Activated CD8-positive, alpha-beta T cell treated with anti-CD3 and anti-CD28 coated beads for 36 hours (primary cell): ENCODE results near the gene COL5A1. TPM values are rescaled to one million over a fixed set of nuclear protein-coding genes. Genes with fewer than 3 reads are reported as not detected.

Source experiments
- ATAC-seq: fragments of 200-7000 bp; cut with Tn5 transposase; one replicate; pipeline ENCODE4 v1.10.0; 2021; ENCODE audit warnings: mild to moderate bottlenecking, moderate library complexity
- CTCF ChIA-PET: fragments of 350-600 bp; sonication (Branson Sonifier 250); formaldehyde crosslinking; loops from one replicate; lab custom pipeline; 2021; ENCODE audit warnings: antibody characterized with exemption; lab: Charles Lee
- POLR2A ChIA-PET: fragments of 350-600 bp; sonication (Branson Sonifier 250); formaldehyde crosslinking; loops from one replicate; lab custom pipeline; 2021; ENCODE audit warnings: antibody characterized with exemption; lab: Charles Lee
- DNase-seq: peaks from one replicate; pipeline ENCODE4 v3.0.0-alpha.2; 2020
- H3K27ac Mint-ChIP-seq: one replicate; pipeline ENCODE4 v1.8.0; 2021; ENCODE audit warnings: mild to moderate bottlenecking, mixed read lengths
- H3K27me3 Mint-ChIP-seq: one replicate; pipeline ENCODE4 v1.8.0; 2021; ENCODE audit warnings: mixed read lengths
- H3K36me3 Mint-ChIP-seq: one replicate; pipeline ENCODE4 v1.8.0; 2021; ENCODE audit warnings: low read depth, mixed read lengths
- H3K4me1 Mint-ChIP-seq: one replicate; pipeline ENCODE4 v1.8.0; 2021; ENCODE audit warnings: low read depth, mixed read lengths
- H3K4me3 Mint-ChIP-seq: one replicate; pipeline ENCODE4 v1.8.0; 2021; ENCODE audit warnings: mild to moderate bottlenecking, moderate library complexity, mixed read lengths
- H3K9me3 Mint-ChIP-seq: one replicate; pipeline ENCODE4 v1.8.0; 2021; ENCODE audit warnings: mixed read lengths
- CTCF ChIP-seq: fragments of 200-600 bp; IDR thresholded peaks from one replicate; pipeline ENCODE4 v1.8.0; 2022; ENCODE audit warnings: antibody characterized with exemption, mild to moderate bottlenecking
- intact Hi-C: fragments of 100-400 bp; cut with micrococcal nuclease; formaldehyde crosslinking; loops from one replicate; pipeline ENCODE4 v1.10.0; 2022
- total RNA-seq, 2 experiments: library from RNA; stranded (reverse); gene quantifications; one replicate each; pipeline ENCODE4 v1.2.3, GENCODE V29; 2021

Gene COL5A1
- total RNA-seq, 2 experiments from 2014 or later, result 0.29 to 0.34 TPM

GRCh38 chr9:134800791-134801339 lies 159.3 kb downstream of the COL5A1 start:
- ChIA-PET CTCF (no interaction called here), POLR2A (interaction anchor here (0.7 kb wide), 1 partner anchor 37 kb away, joined by 3 read pairs; no protein-coding TSS in a partner anchor)
- ATAC-seq (no peak), DNase-seq (no peak)
- H3K27ac Mint-ChIP-seq, result no peak overlapping the region
- no peaks in the 10 kb centered on the region for H3K4me1 Mint-ChIP-seq
- H3K4me3 Mint-ChIP-seq, result no peak overlapping the region
- no peak for TF ChIP-seq CTCF
- H3K9me3 Mint-ChIP-seq, result no peaks in the 10 kb centered on the region
- no peaks in the 10 kb centered on the region for H3K27me3 Mint-ChIP-seq
- no peaks in the 10 kb centered on the region for H3K36me3 Mint-ChIP-seq
- intact Hi-C loops, result no loop called here

- Mint-ChIP-seq H3K4me1 (no peaks in the 10 kb centered on the region), H3K36me3 (no peaks in the 10 kb centered on the region), H3K27ac (no peak overlapping the region), H3K4me3 (no peak overlapping the region), H3K27me3 (no peaks in the 10 kb centered on the region), H3K9me3 (no peaks in the 10 kb centered on the region)
- no peak for DNase-seq
- TF ChIP-seq CTCF, result no peak
- intact Hi-C loops, result no loop called here
- ATAC-seq, result no peak
- ChIA-PET CTCF (no interaction called here), POLR2A (no interaction called here)
Observed at GRCh38 chr9:134802216-134802795, 160.7 kb downstream of the COL5A1 start.

- no peak for ATAC-seq
- DNase-seq, result no peak
- H3K9me3 Mint-ChIP-seq, result no peaks in the 10 kb centered on the region
- intact Hi-C loops, result no loop called here
- ChIA-PET CTCF (no interaction called here), POLR2A (no interaction called here)
- no peaks in the 10 kb centered on the region for H3K4me1 Mint-ChIP-seq
- H3K27ac Mint-ChIP-seq, result no peak overlapping the region
- H3K36me3 Mint-ChIP-seq, result no peaks in the 10 kb centered on the region
- H3K4me3 Mint-ChIP-seq, result no peak overlapping the region
- TF ChIP-seq CTCF, result no peak
- H3K27me3 Mint-ChIP-seq, result no peaks in the 10 kb centered on the region
Observed at GRCh38 chr9:134804871-134805270, 163.3 kb downstream of the COL5A1 start.

GRCh38 chr9:134807716-134808446 lies 166.3 kb downstream of the COL5A1 start:
- no peaks in the 10 kb centered on the region for H3K9me3 Mint-ChIP-seq
- H3K27me3 Mint-ChIP-seq, result no peaks in the 10 kb centered on the region
- DNase-seq (no peak), ATAC-seq (no peak)
- H3K4me3 Mint-ChIP-seq, result no peak overlapping the region
- no peaks in the 10 kb centered on the region for H3K4me1 Mint-ChIP-seq
- TF ChIP-seq CTCF, result no peak
- H3K36me3 Mint-ChIP-seq, result no peaks in the 10 kb centered on the region
- ChIA-PET POLR2A (no interaction called here), CTCF (no interaction called here)
- H3K27ac Mint-ChIP-seq, result no peak overlapping the region
- intact Hi-C loops, result no loop called here

GRCh38 chr9:134808447-134808792 lies 166.8 kb downstream of the COL5A1 start:
- no peak overlapping the region for H3K4me3 Mint-ChIP-seq
- no peaks in the 10 kb centered on the region for H3K27me3 Mint-ChIP-seq
- CTCF ChIA-PET, result no interaction called here
- intact Hi-C loops, result no loop called here
- no peak for ATAC-seq
- H3K36me3 Mint-ChIP-seq, result no peaks in the 10 kb centered on the region
- POLR2A ChIA-PET, result no interaction called here
- no peak overlapping the region for H3K27ac Mint-ChIP-seq
- no peak for TF ChIP-seq CTCF
- no peak for DNase-seq
- H3K4me1 Mint-ChIP-seq, result no peaks in the 10 kb centered on the region
- no peaks in the 10 kb centered on the region for H3K9me3 Mint-ChIP-seq
